22Rv1 (cell line): ENCODE measurements around the gene CDHR4.

Experiments used
- ZFX ChIP-seq: fragments of 450-650 bp; IDR thresholded peaks from 2 replicates; pipeline ENCODE4 v1.6.1; 2017; ENCODE audit warnings: antibody characterized with exemption, borderline replicate concordance
- TF ChIP-seq, protein P1 (sequence below): fragments of 450-650 bp; IDR thresholded peaks from 2 replicates; pipeline ENCODE4 v1.5.1; 2017; ENCODE audit warnings: mild to moderate bottlenecking

DNA sequence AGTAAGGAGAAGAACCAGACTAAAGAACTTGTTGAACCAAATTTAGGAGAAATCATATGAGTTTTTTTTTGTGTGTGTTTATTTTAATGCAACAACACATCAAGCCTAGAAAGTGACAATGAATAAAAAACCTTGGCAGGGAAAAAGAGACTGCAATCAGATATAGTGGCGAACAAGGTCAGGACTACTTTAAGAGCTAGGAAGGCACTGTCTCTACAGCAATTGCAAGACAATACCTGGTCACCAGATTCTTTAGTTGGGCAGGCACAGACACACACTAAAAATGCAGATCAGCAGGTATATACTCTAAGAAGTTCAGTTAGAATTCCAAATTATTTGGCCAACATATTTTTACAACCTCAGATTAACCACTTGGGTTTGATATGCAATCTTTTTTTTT, 45.1 kb downstream of the CDHR4 start:
- TF ChIP-seq ZFX, result no peak
- TF ChIP-seq, protein P1, sequence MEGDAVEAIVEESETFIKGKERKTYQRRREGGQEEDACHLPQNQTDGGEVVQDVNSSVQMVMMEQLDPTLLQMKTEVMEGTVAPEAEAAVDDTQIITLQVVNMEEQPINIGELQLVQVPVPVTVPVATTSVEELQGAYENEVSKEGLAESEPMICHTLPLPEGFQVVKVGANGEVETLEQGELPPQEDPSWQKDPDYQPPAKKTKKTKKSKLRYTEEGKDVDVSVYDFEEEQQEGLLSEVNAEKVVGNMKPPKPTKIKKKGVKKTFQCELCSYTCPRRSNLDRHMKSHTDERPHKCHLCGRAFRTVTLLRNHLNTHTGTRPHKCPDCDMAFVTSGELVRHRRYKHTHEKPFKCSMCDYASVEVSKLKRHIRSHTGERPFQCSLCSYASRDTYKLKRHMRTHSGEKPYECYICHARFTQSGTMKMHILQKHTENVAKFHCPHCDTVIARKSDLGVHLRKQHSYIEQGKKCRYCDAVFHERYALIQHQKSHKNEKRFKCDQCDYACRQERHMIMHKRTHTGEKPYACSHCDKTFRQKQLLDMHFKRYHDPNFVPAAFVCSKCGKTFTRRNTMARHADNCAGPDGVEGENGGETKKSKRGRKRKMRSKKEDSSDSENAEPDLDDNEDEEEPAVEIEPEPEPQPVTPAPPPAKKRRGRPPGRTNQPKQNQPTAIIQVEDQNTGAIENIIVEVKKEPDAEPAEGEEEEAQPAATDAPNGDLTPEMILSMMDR, result no peak
